CD4-positive, alpha-beta T cell (primary cell): Measurements from ENCODE around the gene KANK4. TPM values are rescaled to one million over a fixed set of nuclear protein-coding genes. Genes with fewer than 3 reads are reported as not detected.

Experiments used
- ATAC-seq: fragments of 200-7000 bp; cut with Tn5 transposase; one replicate; pipeline ENCODE4 v1.10.0; 2022; ENCODE audit warnings: mild to moderate bottlenecking; ENCODE audit not compliant: poor library complexity
- CTCF ChIA-PET: fragments of 350-600 bp; sonication (Branson Sonifier 250); formaldehyde crosslinking; loops from one replicate; lab custom pipeline; 2021; ENCODE audit warnings: antibody characterized with exemption, inconsistent platforms; lab: Charles Lee
- POLR2A ChIA-PET: fragments of 350-600 bp; sonication (Branson Sonifier 250); formaldehyde crosslinking; loops from one replicate; lab custom pipeline; 2021; ENCODE audit warnings: antibody characterized with exemption, inconsistent platforms; lab: Charles Lee
- DNase-seq, 14 experiments: peaks; one replicate each; pipeline ENCODE4 v3.0.0-alpha.2; 2013 to 2020; ENCODE audit warnings: mixed read lengths in 2 of 14
- H3K27ac ChIP-seq, 2 donors: one replicate each; pipeline versions ENCODE4 v1.5.1 to v1.7.0; 2013; ENCODE audit warnings: low read length in 2 of 2, low read depth in 1 of 2, mild to moderate bottlenecking in 1 of 2
- H3K27me3 ChIP-seq, 2 experiments: 1 replicate in 1 of 2; 2 replicates in 1 of 2; pipeline versions ENCODE4 v1.6.1 to v1.7.0; 2013; ENCODE audit warnings: low read length in 2 of 2, control low read depth in 1 of 2, mild to moderate bottlenecking in 1 of 2, moderate library complexity in 1 of 2; ENCODE audit not compliant: insufficient read depth in 2 of 2, control insufficient read depth in 1 of 2
- H3K36me3 ChIP-seq: one replicate; pipeline ENCODE4 v1.6.1; 2013; ENCODE audit warnings: low read length, control low read depth; ENCODE audit not compliant: insufficient read depth
- H3K4me1 ChIP-seq: one replicate; pipeline ENCODE4 v1.6.1; 2013; ENCODE audit warnings: low read length, control low read depth; ENCODE audit not compliant: insufficient read depth
- H3K4me3 ChIP-seq: one replicate; pipeline ENCODE4 v1.5.1; 2013; ENCODE audit warnings: mild to moderate bottlenecking, low read length, moderate library complexity
- H3K9me3 ChIP-seq, 2 experiments: 1 replicate in 1 of 2; 2 replicates in 1 of 2; pipeline versions ENCODE4 v1.6.1 to v1.7.0; 2013; ENCODE audit warnings: low read length in 2 of 2, mild to moderate bottlenecking in 2 of 2, control low read depth in 1 of 2, moderate library complexity in 1 of 2; ENCODE audit not compliant: control insufficient read depth in 1 of 2, insufficient read depth in 1 of 2
- H3K27ac Mint-ChIP-seq: one replicate; pipeline ENCODE4 v1.8.0; 2020; ENCODE audit warnings: mixed read lengths
- H3K27me3 Mint-ChIP-seq: one replicate; pipeline ENCODE4 v1.8.0; 2021; ENCODE audit warnings: mixed read lengths
- H3K36me3 Mint-ChIP-seq: one replicate; pipeline ENCODE4 v1.8.0; 2021; ENCODE audit warnings: low read depth, mixed read lengths
- H3K4me1 Mint-ChIP-seq: one replicate; pipeline ENCODE4 v1.8.0; 2021; ENCODE audit warnings: low read depth, mixed read lengths
- H3K4me3 Mint-ChIP-seq: one replicate; pipeline ENCODE4 v1.8.0; 2020; ENCODE audit warnings: mild to moderate bottlenecking, mixed read lengths
- H3K9me3 Mint-ChIP-seq: one replicate; pipeline ENCODE4 v1.8.0; 2020; ENCODE audit warnings: mixed read lengths
- intact Hi-C, 2 experiments: fragments of 100-400 bp; cut with DNase I in 1 of 2; cut with micrococcal nuclease in 1 of 2; formaldehyde crosslinking; loops; one replicate each; pipeline versions ENCODE4 v1.15.1 to v1.9.0; 2023 to 2025; cut with DNase I, micrococcal nuclease
- total RNA-seq, 174 experiments: library from RNA in 2 of 174; stranded (reverse) in 2 of 174; gene quantifications; one replicate each; pipeline ENCODE4 v1.2.3 and lab custom pipeline; 2021 to 2026
- TF ChIP-seq, protein P1 (sequence below): fragments of 200-600 bp; IDR thresholded peaks from one replicate; pipeline ENCODE4 v1.8.0; 2022; ENCODE audit warnings: antibody characterized with exemption, mild to moderate bottlenecking

Gene KANK4
- total RNA-seq, 2 experiments from 2014 or later, result not detected

DNA sequence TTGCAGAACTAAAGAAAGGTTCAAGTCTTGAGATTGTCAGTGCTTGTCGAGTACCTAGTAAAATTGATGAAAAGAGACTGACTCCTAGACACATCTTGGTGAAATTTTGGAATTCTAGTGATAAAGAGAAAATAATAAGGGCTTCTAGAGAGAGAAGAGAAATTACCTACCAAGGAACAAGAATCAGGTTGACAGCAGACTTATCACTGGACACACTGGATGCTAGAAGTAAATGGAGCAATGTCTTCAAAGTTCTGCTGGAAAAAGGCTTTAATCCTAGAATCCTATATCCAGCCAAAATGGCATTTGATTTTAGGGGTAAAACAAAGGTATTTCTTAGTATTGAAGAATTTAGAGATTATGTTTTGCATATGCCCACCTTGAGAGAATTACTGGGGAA, 108.3 kb downstream of the KANK4 start:
- Histone ChIP-seq H3K27ac (no peak overlapping the region), H3K27me3 (no peaks in the 10 kb centered on the region), H3K36me3 (no peaks in the 10 kb centered on the region), H3K4me3 (no peak overlapping the region), H3K9me3 (peaks cover 7 to 14% of the 10 kb centered on the region in 2 experiments), H3K4me1 (no peaks in the 10 kb centered on the region)
- H3K4me3 Mint-ChIP-seq, result no peak overlapping the region
- H3K4me1 Mint-ChIP-seq, result no peaks in the 10 kb centered on the region
- ATAC-seq (no peak), DNase-seq (no peak)
- H3K9me3 Mint-ChIP-seq, result peaks cover 16% of the 10 kb centered on the region
- ChIA-PET CTCF (interaction anchor here (0.6 kb wide), 1 partner anchor 8 kb away, joined by 3 read pairs; no protein-coding TSS in a partner anchor), POLR2A (no interaction called here)
- H3K27me3 Mint-ChIP-seq, result no peaks in the 10 kb centered on the region
- intact Hi-C loops, result no loop called here
- TF ChIP-seq, protein P1, sequence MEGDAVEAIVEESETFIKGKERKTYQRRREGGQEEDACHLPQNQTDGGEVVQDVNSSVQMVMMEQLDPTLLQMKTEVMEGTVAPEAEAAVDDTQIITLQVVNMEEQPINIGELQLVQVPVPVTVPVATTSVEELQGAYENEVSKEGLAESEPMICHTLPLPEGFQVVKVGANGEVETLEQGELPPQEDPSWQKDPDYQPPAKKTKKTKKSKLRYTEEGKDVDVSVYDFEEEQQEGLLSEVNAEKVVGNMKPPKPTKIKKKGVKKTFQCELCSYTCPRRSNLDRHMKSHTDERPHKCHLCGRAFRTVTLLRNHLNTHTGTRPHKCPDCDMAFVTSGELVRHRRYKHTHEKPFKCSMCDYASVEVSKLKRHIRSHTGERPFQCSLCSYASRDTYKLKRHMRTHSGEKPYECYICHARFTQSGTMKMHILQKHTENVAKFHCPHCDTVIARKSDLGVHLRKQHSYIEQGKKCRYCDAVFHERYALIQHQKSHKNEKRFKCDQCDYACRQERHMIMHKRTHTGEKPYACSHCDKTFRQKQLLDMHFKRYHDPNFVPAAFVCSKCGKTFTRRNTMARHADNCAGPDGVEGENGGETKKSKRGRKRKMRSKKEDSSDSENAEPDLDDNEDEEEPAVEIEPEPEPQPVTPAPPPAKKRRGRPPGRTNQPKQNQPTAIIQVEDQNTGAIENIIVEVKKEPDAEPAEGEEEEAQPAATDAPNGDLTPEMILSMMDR, result no peak
- no peak overlapping the region for H3K27ac Mint-ChIP-seq
- no peaks in the 10 kb centered on the region for H3K36me3 Mint-ChIP-seq

DNA sequence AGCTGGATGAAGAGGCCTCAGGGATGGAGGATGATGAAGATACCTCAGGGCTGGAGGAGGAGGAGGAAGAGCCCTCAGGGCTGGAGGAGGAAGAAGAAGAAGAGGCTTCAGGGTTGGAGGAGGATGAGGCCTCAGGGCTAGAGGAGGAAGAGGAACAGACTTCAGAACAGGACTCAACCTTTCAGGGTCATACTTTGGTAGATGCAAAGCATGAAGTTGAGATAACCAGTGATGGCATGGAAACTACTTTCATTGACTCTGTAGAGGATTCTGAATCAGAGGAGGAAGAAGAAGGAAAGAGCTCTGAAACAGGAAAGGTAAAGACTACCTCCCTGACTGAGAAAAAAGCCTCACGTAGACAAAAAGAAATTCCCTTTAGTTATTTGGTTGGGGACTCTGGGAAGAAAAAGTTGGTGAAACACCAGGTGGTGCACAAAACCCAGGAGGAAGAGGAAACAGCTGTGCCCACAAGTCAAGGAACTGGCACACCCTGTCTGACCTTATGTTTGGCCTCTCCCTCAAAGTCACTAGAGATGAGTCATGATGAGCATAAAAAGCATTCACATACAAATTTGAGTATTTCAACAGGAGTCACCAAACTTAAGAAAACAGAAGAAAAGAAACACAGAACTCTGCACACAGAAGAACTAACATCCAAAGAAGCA, 109.2 kb downstream of the KANK4 start:
- intact Hi-C loops, result no loop called here
- POLR2A ChIA-PET, result no interaction called here
- Mint-ChIP-seq H3K4me3 (no peak overlapping the region), H3K36me3 (no peaks in the 10 kb centered on the region), H3K4me1 (no peaks in the 10 kb centered on the region), H3K27me3 (no peaks in the 10 kb centered on the region), H3K27ac (no peak overlapping the region), H3K9me3 (peaks cover 16% of the 10 kb centered on the region)
- Histone ChIP-seq H3K36me3 (no peaks in the 10 kb centered on the region), H3K4me1 (no peaks in the 10 kb centered on the region), H3K27me3 (peaks cover 0 to 2% of the 10 kb centered on the region in 2 experiments), H3K4me3 (no peak overlapping the region), H3K27ac (no peak overlapping the region), H3K9me3 (peaks cover 7 to 14% of the 10 kb centered on the region in 2 experiments)
- TF ChIP-seq, protein P1, result no peak
- ATAC-seq (no peak), DNase-seq (peak in 2 of 14 experiments; percentile 4 to 35)
- CTCF ChIA-PET, result no interaction called here

DNA sequence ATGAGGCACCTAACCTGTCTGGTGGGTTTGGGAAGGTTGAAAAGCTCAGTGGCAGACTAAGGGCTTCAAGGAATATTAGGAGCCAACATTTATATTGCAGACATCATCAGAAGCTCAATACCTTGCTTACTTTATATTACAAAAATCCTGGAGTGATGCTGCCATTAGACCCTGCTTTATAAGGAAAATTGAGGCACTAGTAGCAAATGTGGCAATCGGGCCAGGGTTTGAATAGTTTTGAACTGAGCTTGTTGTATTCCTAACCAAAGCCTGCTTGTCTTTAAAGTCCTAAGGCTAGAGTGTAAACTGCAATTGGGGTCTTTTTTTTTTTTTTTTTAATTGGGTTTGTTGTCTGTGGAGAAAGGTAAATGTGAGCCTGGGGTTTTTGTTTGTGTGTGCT, 110.3 kb downstream of the KANK4 start:
- no peak overlapping the region for H3K27ac Mint-ChIP-seq
- H3K9me3 Mint-ChIP-seq, result peaks cover 14% of the 10 kb centered on the region
- no peak for DNase-seq
- Histone ChIP-seq H3K9me3 (peaks cover 7 to 14% of the 10 kb centered on the region in 2 experiments), H3K36me3 (no peaks in the 10 kb centered on the region), H3K4me3 (no peak overlapping the region), H3K27me3 (peaks cover 0 to 2% of the 10 kb centered on the region in 2 experiments), H3K4me1 (no peaks in the 10 kb centered on the region), H3K27ac (no peak overlapping the region)
- TF ChIP-seq, protein P1, result no peak
- POLR2A ChIA-PET, result no interaction called here
- intact Hi-C loops, result no loop called here
- H3K4me1 Mint-ChIP-seq, result no peaks in the 10 kb centered on the region
- H3K36me3 Mint-ChIP-seq, result no peaks in the 10 kb centered on the region
- ATAC-seq, result no peak
- CTCF ChIA-PET, result no interaction called here
- H3K4me3 Mint-ChIP-seq, result no peak overlapping the region
- H3K27me3 Mint-ChIP-seq, result no peaks in the 10 kb centered on the region
